Measurements from ENCODE around the gene DENND2A.

Gene DENND2A

DNA sequence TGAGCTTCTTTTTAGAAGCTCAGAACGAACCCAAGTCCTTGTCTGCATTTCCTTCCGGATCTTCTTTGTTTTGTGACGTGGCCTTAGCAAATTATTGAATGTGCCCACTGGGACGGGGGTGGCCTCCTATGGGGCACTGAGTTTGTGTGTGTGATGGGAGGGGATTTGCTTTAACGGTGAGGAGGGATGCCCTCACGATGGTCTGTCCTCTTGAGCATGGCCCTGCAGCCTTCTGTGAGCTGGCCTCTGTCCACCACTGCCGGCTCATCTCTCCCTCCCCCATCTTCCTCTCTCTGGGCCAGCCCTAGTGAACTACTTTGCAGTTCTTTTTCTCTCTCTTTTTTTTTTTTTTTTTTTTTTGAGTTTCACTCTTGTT is 98.4 kb downstream of the DENND2A start:
- peaks cover 5 to 11% of the 10 kb centered on the region in 2 experiments for H3K36me3 ChIP-seq (ENCODE audit: control insufficient read depth in 1 of 2, insufficient read depth in 2 of 2, low read length in 2 of 2)
- no peaks in the 10 kb centered on the region for H3K27me3 ChIP-seq (ENCODE audit: insufficient read depth, low read length)
- no peak overlapping the region for H2BK5ac ChIP-seq (ENCODE audit: low read depth, low read length, poor library complexity)
- H3K4me2 ChIP-seq (ENCODE audit: low read length): peak overlapping the region; percentile 57
- no peak overlapping the region for H4K8ac ChIP-seq (ENCODE audit: low read depth, low read length)
- peak overlapping the region; percentile 24 for H3K27ac ChIP-seq (ENCODE audit: low read depth, low read length)
- peak overlapping the region; percentile 23 for H2BK120ac ChIP-seq (ENCODE audit: insufficient read depth, low read length, poor library complexity)
- WGBS (ENCODE audit: extremely low coverage, insufficient coverage, insufficient read length): no CpG with 5 or more reads among the region's 7 CpGs
- H2AK5ac ChIP-seq (ENCODE audit: low read length): no peak overlapping the region
- H3K14ac ChIP-seq (ENCODE audit: low read length): no peak overlapping the region
- no peak for DNase-seq
- H3K4me1 ChIP-seq (ENCODE audit: control insufficient read depth in 1 of 2, insufficient read depth in 2 of 2, low read length in 2 of 2): peaks cover 11 to 12% of the 10 kb centered on the region in 2 experiments
- no peak overlapping the region for H3K23ac ChIP-seq (ENCODE audit: low read length)
- H3K9me3 ChIP-seq (ENCODE audit: insufficient read depth, low read depth, low read length): no peaks in the 10 kb centered on the region
- no peak overlapping the region for H3K4ac ChIP-seq (ENCODE audit: low read depth, low read length)
- H2AFZ ChIP-seq (ENCODE audit: insufficient read depth, low read length, poor library complexity): no peak overlapping the region
- peaks cover 1% of the 10 kb centered on the region for H3K79me1 ChIP-seq (ENCODE audit: low read length)
- no peak overlapping the region for H4K12ac ChIP-seq (ENCODE audit: low read depth, low read length)
- no peak overlapping the region for H3K18ac ChIP-seq (ENCODE audit: low read length)
- no peaks in the 10 kb centered on the region for H3K79me2 ChIP-seq (ENCODE audit: control insufficient read depth, insufficient read depth, low read length, poor library complexity)
- no peak overlapping the region for H3K4me3 ChIP-seq (ENCODE audit: low read depth, low read length)
- H4K91ac ChIP-seq (ENCODE audit: low read depth, low read length): peak overlapping the region; percentile 60
- no peak overlapping the region for H2BK12ac ChIP-seq (ENCODE audit: low read length)
- no peak overlapping the region for H3K9ac ChIP-seq (ENCODE audit: low read length)

DNA sequence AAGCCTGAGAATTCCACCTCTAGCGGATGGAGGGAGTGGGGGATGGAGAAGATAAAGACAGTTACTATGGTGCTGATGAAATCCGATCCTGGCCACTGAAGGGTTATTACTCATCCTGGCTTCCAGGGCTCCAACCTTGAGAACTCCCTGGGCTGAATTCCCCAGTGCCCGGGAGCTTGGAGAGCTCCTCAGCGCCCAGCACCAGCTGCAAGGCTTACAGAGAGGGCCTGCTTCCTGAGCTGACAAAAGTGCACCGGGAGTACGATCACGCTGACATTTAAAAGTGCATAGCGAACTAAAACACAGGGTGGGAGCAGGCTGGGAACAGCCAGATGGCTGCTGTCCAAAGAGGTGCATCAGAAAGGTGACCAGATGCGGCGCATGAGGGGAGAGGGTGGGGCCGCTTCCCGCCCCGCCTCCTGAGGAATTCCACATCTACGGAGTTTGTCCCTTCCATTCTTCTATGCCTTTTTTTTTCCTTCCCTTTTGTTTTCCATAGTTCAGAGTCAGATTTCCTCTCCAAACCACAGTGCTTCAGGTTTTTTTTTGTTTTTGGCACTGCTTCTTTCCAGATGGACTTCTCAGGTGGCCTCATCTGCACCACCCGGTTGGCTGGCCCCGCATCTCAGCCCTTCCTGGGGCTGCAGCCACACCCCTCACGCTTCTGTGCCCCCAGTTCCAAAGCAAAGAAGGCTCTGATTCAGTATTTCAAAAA is 98.9 kb downstream of the DENND2A start:
- Histone ChIP-seq H3K4ac (ENCODE audit: low read depth, low read length) (no peak overlapping the region), H4K12ac (ENCODE audit: low read depth, low read length) (no peak overlapping the region), H3K4me1 (ENCODE audit: control insufficient read depth in 1 of 2, insufficient read depth in 2 of 2, low read length in 2 of 2) (peaks cover 11 to 12% of the 10 kb centered on the region in 2 experiments), H3K27ac (ENCODE audit: low read depth, low read length) (peak overlapping the region; percentile 24), H2BK120ac (ENCODE audit: insufficient read depth, low read length, poor library complexity) (peak overlapping the region; percentile 23), H3K79me1 (ENCODE audit: low read length) (peaks cover 1% of the 10 kb centered on the region), H2AK5ac (ENCODE audit: low read length) (no peak overlapping the region), H3K23ac (ENCODE audit: low read length) (no peak overlapping the region), H2BK12ac (ENCODE audit: low read length) (no peak overlapping the region), H3K9me3 (ENCODE audit: insufficient read depth, low read depth, low read length) (no peaks in the 10 kb centered on the region), H3K4me2 (ENCODE audit: low read length) (peak overlapping the region; percentile 57), H4K8ac (ENCODE audit: low read depth, low read length) (no peak overlapping the region), H2AFZ (ENCODE audit: insufficient read depth, low read length, poor library complexity) (no peak overlapping the region), H3K27me3 (ENCODE audit: insufficient read depth, low read length) (no peaks in the 10 kb centered on the region), H3K79me2 (ENCODE audit: control insufficient read depth, insufficient read depth, low read length, poor library complexity) (no peaks in the 10 kb centered on the region), H2BK5ac (ENCODE audit: low read depth, low read length, poor library complexity) (no peak overlapping the region), H3K9ac (ENCODE audit: low read length) (no peak overlapping the region), H3K18ac (ENCODE audit: low read length) (no peak overlapping the region), H3K4me3 (ENCODE audit: low read depth, low read length) (no peak overlapping the region), H3K14ac (ENCODE audit: low read length) (no peak overlapping the region), H4K91ac (ENCODE audit: low read depth, low read length) (peak overlapping the region; percentile 60), H3K36me3 (ENCODE audit: control insufficient read depth in 1 of 2, insufficient read depth in 2 of 2, low read length in 2 of 2) (peaks cover 5 to 11% of the 10 kb centered on the region in 2 experiments)
- no CpG with 5 or more reads among the region's 17 CpGs for WGBS (ENCODE audit: extremely low coverage, insufficient coverage, insufficient read length)
- DNase-seq: no peak

DNA sequence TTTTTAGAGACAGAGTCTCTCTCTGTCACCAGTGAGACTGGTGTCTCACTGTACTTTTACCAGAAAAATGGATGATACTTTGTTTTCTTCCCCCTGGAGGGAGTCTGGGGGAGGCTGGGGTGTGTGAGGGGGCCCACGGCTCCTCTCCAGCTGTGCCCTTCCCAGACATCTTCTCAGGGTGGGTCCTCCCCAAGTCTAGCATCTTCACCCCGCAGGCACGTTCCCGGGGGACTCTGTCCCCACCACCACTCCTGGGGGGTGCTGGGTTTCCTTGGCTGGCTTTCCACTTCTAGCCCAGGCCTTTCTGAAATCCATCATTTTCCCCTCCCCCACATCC is 99.5 kb downstream of the DENND2A start:
- no peaks in the 10 kb centered on the region for H3K9me3 ChIP-seq (ENCODE audit: insufficient read depth, low read depth, low read length)

DNA sequence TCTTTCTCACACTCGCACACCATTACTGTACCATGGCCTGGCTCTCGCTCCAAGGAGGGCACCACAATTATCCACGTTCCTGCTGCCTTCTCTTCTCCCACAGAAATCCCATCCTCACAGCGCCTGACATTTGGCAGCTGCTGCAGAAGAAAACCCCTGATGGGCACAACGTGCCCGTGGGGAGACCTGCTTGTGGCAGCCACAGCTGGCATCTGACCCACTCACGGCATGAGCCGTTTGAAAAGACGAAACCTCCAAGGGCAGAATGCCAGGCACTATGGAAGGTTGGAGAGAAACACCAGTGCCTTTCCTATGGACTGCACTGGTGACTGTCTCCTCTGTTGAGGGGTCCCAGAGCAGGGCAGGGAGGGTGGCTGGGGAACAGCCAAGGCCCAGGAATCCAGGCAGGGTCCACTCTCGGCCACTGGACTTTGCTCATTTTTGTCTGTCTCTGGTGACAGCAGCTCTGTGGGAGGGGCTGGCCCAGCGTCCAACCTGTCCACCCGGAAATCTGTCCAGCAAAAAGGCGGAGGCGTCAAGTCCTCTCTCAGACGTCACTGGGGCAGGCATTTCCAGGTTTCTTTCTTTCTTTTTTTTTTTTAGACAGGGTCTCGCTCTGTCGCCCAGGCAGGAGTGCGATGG is 100.4 kb downstream of the DENND2A start:
- WGBS (ENCODE audit: extremely low coverage, insufficient coverage, insufficient read length): no CpG with 5 or more reads among the region's 18 CpGs
- DNase-seq: peak in 1 of 2 donors; percentile 39

More for the DNA sequence above, 99.5 kb downstream of the DENND2A start:
- no peak overlapping the region for H2AK5ac ChIP-seq (ENCODE audit: low read length)
- no peak overlapping the region for H3K4me3 ChIP-seq (ENCODE audit: low read depth, low read length)
- H3K36me3 ChIP-seq (ENCODE audit: control insufficient read depth in 1 of 2, insufficient read depth in 2 of 2, low read length in 2 of 2): peaks cover 5 to 8% of the 10 kb centered on the region in 2 experiments
- peak overlapping the region; percentile 40 for H3K4me2 ChIP-seq (ENCODE audit: low read length)
- no peak overlapping the region for H2BK5ac ChIP-seq (ENCODE audit: low read depth, low read length, poor library complexity)
- H3K27me3 ChIP-seq (ENCODE audit: insufficient read depth, low read length): no peaks in the 10 kb centered on the region
- no peak overlapping the region for H3K4ac ChIP-seq (ENCODE audit: low read depth, low read length)
- no peak overlapping the region for H3K18ac ChIP-seq (ENCODE audit: low read length)
- DNase-seq: no peak
- no CpG with 5 or more reads among the region's 4 CpGs for WGBS (ENCODE audit: extremely low coverage, insufficient coverage, insufficient read length)
- H3K79me1 ChIP-seq (ENCODE audit: low read length): peaks cover 1% of the 10 kb centered on the region
- no peak overlapping the region for H3K9ac ChIP-seq (ENCODE audit: low read length)
- no peak overlapping the region for H2BK12ac ChIP-seq (ENCODE audit: low read length)
- H4K12ac ChIP-seq (ENCODE audit: low read depth, low read length): no peak overlapping the region
- no peak overlapping the region for H2BK120ac ChIP-seq (ENCODE audit: insufficient read depth, low read length, poor library complexity)
- peaks cover 11 to 12% of the 10 kb centered on the region in 2 experiments for H3K4me1 ChIP-seq (ENCODE audit: control insufficient read depth in 1 of 2, insufficient read depth in 2 of 2, low read length in 2 of 2)
- H4K8ac ChIP-seq (ENCODE audit: low read depth, low read length): no peak overlapping the region
- no peaks in the 10 kb centered on the region for H3K79me2 ChIP-seq (ENCODE audit: control insufficient read depth, insufficient read depth, low read length, poor library complexity)
- H3K27ac ChIP-seq (ENCODE audit: low read depth, low read length): no peak overlapping the region
- H4K91ac ChIP-seq (ENCODE audit: low read depth, low read length): peak overlapping the region; percentile 69
- H3K23ac ChIP-seq (ENCODE audit: low read length): no peak overlapping the region
- no peak overlapping the region for H3K14ac ChIP-seq (ENCODE audit: low read length)
- no peak overlapping the region for H2AFZ ChIP-seq (ENCODE audit: insufficient read depth, low read length, poor library complexity)

More for the DNA sequence above, 100.4 kb downstream of the DENND2A start:
- Histone ChIP-seq H3K4me2 (ENCODE audit: low read length) (no peak overlapping the region), H2BK120ac (ENCODE audit: insufficient read depth, low read length, poor library complexity) (no peak overlapping the region), H3K4me3 (ENCODE audit: low read depth, low read length) (no peak overlapping the region), H3K79me2 (ENCODE audit: control insufficient read depth, insufficient read depth, low read length, poor library complexity) (no peaks in the 10 kb centered on the region), H3K18ac (ENCODE audit: low read length) (no peak overlapping the region), H4K91ac (ENCODE audit: low read depth, low read length) (no peak overlapping the region), H3K4me1 (ENCODE audit: control insufficient read depth in 1 of 2, insufficient read depth in 2 of 2, low read length in 2 of 2) (peaks cover 11 to 12% of the 10 kb centered on the region in 2 experiments), H2AFZ (ENCODE audit: insufficient read depth, low read length, poor library complexity) (no peak overlapping the region), H4K8ac (ENCODE audit: low read depth, low read length) (no peak overlapping the region), H4K12ac (ENCODE audit: low read depth, low read length) (no peak overlapping the region), H3K9me3 (ENCODE audit: insufficient read depth, low read depth, low read length) (no peaks in the 10 kb centered on the region), H3K36me3 (ENCODE audit: control insufficient read depth in 1 of 2, insufficient read depth in 2 of 2, low read length in 2 of 2) (peaks cover 5 to 8% of the 10 kb centered on the region in 2 experiments), H3K9ac (ENCODE audit: low read length) (no peak overlapping the region), H2BK5ac (ENCODE audit: low read depth, low read length, poor library complexity) (no peak overlapping the region), H3K14ac (ENCODE audit: low read length) (no peak overlapping the region), H3K27ac (ENCODE audit: low read depth, low read length) (no peak overlapping the region), H3K23ac (ENCODE audit: low read length) (no peak overlapping the region), H2AK5ac (ENCODE audit: low read length) (no peak overlapping the region), H2BK12ac (ENCODE audit: low read length) (no peak overlapping the region), H3K4ac (ENCODE audit: low read depth, low read length) (no peak overlapping the region), H3K27me3 (ENCODE audit: insufficient read depth, low read length) (no peaks in the 10 kb centered on the region), H3K79me1 (ENCODE audit: low read length) (peaks cover 1% of the 10 kb centered on the region)
